ENCODE measurements around the gene PARP1. TPM values are rescaled to one million over a fixed set of nuclear protein-coding genes. Genes with fewer than 3 reads are reported as not detected.

PARP1 gene
- total RNA-seq, 3 donors from 2014 or later = 35.8 to 81.2 (median 63.2) TPM

DNA sequence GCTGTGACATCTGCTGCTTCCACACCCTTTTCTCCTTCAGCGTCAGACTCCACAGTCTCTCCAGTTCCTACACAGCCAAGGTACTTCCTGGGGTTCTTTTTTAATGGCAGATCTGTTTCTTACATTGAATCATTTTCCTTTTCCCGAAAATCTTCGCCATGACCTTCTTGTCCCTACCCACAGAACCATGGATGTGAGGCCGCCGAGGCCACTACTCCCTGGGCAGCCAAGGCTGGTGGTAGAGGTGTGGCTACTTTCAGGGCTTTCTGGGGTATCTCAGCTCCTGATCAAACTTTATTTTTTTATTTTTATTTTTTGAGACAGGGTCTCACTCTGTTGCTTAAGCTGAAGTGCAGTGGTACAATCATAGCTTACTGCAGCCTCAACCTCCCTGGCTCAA, 89.4 kb downstream of the PARP1 start:
- intact Hi-C loops (cut with DNase I, micrococcal nuclease) = no loop called here
- Histone ChIP-seq H3K4me3 (no peak overlapping the region), H3K9me3 (no peaks in the 10 kb centered on the region), H3K4me1 (ENCODE audit: low read depth) (no peaks in the 10 kb centered on the region), H3K36me3 (ENCODE audit: low read depth) (no peaks in the 10 kb centered on the region)
- TF ChIP-seq, protein P1, sequence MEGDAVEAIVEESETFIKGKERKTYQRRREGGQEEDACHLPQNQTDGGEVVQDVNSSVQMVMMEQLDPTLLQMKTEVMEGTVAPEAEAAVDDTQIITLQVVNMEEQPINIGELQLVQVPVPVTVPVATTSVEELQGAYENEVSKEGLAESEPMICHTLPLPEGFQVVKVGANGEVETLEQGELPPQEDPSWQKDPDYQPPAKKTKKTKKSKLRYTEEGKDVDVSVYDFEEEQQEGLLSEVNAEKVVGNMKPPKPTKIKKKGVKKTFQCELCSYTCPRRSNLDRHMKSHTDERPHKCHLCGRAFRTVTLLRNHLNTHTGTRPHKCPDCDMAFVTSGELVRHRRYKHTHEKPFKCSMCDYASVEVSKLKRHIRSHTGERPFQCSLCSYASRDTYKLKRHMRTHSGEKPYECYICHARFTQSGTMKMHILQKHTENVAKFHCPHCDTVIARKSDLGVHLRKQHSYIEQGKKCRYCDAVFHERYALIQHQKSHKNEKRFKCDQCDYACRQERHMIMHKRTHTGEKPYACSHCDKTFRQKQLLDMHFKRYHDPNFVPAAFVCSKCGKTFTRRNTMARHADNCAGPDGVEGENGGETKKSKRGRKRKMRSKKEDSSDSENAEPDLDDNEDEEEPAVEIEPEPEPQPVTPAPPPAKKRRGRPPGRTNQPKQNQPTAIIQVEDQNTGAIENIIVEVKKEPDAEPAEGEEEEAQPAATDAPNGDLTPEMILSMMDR (IDR thresholded peaks at IDR 0.05) = no peak
- no peak for DNase-seq
- ATAC-seq = no peak

DNA sequence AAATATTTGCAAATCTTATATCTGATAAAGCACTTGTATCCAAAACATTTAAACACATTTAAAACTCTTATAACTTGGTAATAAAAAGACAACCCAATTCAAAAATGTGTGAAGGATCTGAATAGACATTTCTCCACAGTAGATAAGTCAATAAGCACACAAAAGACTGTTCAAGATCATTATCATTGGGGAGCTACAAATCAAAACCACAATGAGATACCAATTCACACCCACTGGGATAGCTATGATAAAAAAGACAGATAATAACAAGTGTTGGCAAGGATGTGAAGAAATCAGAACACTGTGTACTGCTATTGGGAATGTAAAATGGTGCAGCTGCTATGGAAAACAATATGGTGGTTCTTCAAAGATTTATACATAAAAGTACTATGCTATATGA, 93.8 kb downstream of the PARP1 start:
- intact Hi-C loops (cut with DNase I, micrococcal nuclease) = no loop called here
- H3K9me3 ChIP-seq = no peaks in the 10 kb centered on the region
- TF ChIP-seq, protein P1 (IDR thresholded peaks at IDR 0.05) = no peak
- DNase-seq (no peak), ATAC-seq (no peak)
- peaks cover 9% of the 10 kb centered on the region for H3K4me1 ChIP-seq (ENCODE audit: low read depth)
- no peak overlapping the region for H3K4me3 ChIP-seq
- H3K36me3 ChIP-seq (ENCODE audit: low read depth) = no peaks in the 10 kb centered on the region

DNA sequence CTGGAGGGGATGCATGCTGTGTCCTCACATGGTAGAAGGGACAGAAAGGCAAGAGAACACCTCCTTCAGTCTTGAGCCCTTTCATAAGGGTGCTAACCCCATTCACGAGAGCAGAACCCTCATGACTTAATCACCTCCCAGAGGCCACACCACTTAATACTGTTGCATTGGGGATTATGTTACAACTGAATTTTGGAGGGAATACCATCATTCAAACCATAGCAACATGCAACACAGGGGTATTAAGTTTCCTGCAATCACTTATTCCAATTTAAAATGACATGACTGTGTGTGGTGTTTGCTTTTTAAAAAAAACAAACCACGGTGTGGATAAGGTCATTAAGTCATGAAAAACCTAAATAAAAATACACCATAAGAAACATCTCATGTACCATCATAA, 95.8 kb downstream of the PARP1 start:
- H3K4me1 ChIP-seq (ENCODE audit: low read depth) = peaks cover 9% of the 10 kb centered on the region
- intact Hi-C loops (cut with DNase I, micrococcal nuclease) = no loop called here
- H3K36me3 ChIP-seq (ENCODE audit: low read depth) = no peaks in the 10 kb centered on the region
- TF ChIP-seq, protein P1 (IDR thresholded peaks at IDR 0.05) = no peak
- no peak for DNase-seq
- no peak overlapping the region for H3K4me3 ChIP-seq
- ATAC-seq = no peak
- H3K9me3 ChIP-seq = no peaks in the 10 kb centered on the region

DNA sequence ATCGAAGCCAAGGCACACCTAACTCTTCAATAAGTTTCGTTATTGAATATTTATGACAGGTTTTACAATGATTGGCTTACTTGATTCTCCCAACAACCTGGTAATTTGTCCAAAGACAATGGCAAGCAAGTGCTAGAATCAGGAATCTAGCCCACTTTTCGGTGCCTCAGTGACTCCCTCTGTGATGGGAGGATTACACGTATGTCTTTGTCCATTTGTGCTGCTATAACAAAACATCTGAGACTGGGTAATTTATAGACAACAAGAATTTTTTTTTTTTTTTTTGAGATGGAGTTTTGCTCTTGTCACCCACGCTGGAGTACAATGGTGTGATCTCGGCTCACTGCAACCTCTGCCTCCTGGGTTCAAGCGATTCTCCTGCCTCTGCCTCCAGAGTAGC, 96.5 kb downstream of the PARP1 start:
- peaks cover 9% of the 10 kb centered on the region for H3K4me1 ChIP-seq (ENCODE audit: low read depth)

More for the DNA sequence above, 96.5 kb downstream of the PARP1 start:
- no peaks in the 10 kb centered on the region for H3K36me3 ChIP-seq (ENCODE audit: low read depth)
- no peak for DNase-seq
- H3K9me3 ChIP-seq = no peaks in the 10 kb centered on the region
- intact Hi-C loops (cut with DNase I, micrococcal nuclease) = no loop called here
- H3K4me3 ChIP-seq = no peak overlapping the region
- no peak for ATAC-seq
- TF ChIP-seq, protein P1 (IDR thresholded peaks at IDR 0.05) = no peak

Other genes starting within 250 kb of the PARP1 start
- gene ACBD3, start 221.4 kb downstream of the PARP1 start, total RNA-seq = 10 to 100 TPM; 36.6 to 49.9 (median 48.0) TPM
- under 1 TPM; 0.16 to 0.38 (median 0.29) TPM for gene MIXL1, start 184.4 kb downstream of the PARP1 start, total RNA-seq
- 1 to 10 TPM; 3.8 to 4.5 (median 4.4) TPM for gene LIN9, start 98.9 kb downstream of the PARP1 start, total RNA-seq
- gene STUM, start 140.7 kb upstream of the PARP1 start, total RNA-seq = 10 to 100 TPM in 1 of 3 donors, 1 to 10 TPM in 2; 1.2 to 18.4 (median 4.9) TPM

Data from mucosa of descending colon (tissue), 3 donors.